ENCODE data around the gene S100A11. TPM values are rescaled to one million over a fixed set of nuclear protein-coding genes. Genes with fewer than 3 reads are reported as not detected.

The S100A11 gene
- total RNA-seq, 4 donors from 2014 or later = 394 to 516 (median 448) TPM

- 88 to 90% methylated on average over 2 of the region's 2 CpGs for WGBS, 2 donors
- no peak overlapping the region for H3K4me3 ChIP-seq (ENCODE audit: low read depth, poor library complexity, severe bottlenecking)
- no peak for DNase-seq (ENCODE audit: low spot score in 2 of 2)
- no peak for TF ChIP-seq POLR2A (IDR thresholded peaks at IDR 0.05)
- TF ChIP-seq, protein P1, sequence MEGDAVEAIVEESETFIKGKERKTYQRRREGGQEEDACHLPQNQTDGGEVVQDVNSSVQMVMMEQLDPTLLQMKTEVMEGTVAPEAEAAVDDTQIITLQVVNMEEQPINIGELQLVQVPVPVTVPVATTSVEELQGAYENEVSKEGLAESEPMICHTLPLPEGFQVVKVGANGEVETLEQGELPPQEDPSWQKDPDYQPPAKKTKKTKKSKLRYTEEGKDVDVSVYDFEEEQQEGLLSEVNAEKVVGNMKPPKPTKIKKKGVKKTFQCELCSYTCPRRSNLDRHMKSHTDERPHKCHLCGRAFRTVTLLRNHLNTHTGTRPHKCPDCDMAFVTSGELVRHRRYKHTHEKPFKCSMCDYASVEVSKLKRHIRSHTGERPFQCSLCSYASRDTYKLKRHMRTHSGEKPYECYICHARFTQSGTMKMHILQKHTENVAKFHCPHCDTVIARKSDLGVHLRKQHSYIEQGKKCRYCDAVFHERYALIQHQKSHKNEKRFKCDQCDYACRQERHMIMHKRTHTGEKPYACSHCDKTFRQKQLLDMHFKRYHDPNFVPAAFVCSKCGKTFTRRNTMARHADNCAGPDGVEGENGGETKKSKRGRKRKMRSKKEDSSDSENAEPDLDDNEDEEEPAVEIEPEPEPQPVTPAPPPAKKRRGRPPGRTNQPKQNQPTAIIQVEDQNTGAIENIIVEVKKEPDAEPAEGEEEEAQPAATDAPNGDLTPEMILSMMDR (IDR thresholded peaks at IDR 0.05) = no peak
- intact Hi-C loops (cut with DNase I; ENCODE audit: low total_unique reads) = no loop called here
Measured at GRCh38 chr1:151985270-151985669, 51.5 kb downstream of the S100A11 start.

- intact Hi-C loops (cut with DNase I; ENCODE audit: low total_unique reads) = no loop called here
- no peak overlapping the region for H3K4me3 ChIP-seq (ENCODE audit: low read depth, poor library complexity, severe bottlenecking)
- WGBS, 2 donors = 41 to 67% methylated on average over 1 of the region's 1 CpG
- no peak for DNase-seq (ENCODE audit: low spot score in 2 of 2)
- no peak for TF ChIP-seq POLR2A (IDR thresholded peaks at IDR 0.05)
- TF ChIP-seq, protein P1 (IDR thresholded peaks at IDR 0.05) = no peak
Measured at GRCh38 chr1:151984313-151984956, 52.4 kb downstream of the S100A11 start.

Other genes starting within 250 kb of the S100A11 start
- gene TDRKH, start 246.5 kb downstream of the S100A11 start, total RNA-seq = 1 to 10 TPM; 2.1 to 3.0 (median 2.6) TPM
- gene LINGO4, start 231.6 kb downstream of the S100A11 start, total RNA-seq = under 1 TPM in 3 of 4 donors, not detected in 1; 0.17 to 0.36 (median 0.34) TPM
- 10 to 100 TPM; 33.6 to 83.2 (median 58.2) TPM for gene RORC, start 205.2 kb downstream of the S100A11 start, total RNA-seq
- gene C2CD4D, start 197.2 kb downstream of the S100A11 start, total RNA-seq = 1 to 10 TPM; 1.4 to 4.2 (median 2.3) TPM
- gene THEM5, start 183.3 kb downstream of the S100A11 start, total RNA-seq = 100 to 1,000 TPM in 1 of 4 donors, 10 to 100 TPM in 3; 74.4 to 115 (median 88.3) TPM
- gene THEM4, start 127.5 kb downstream of the S100A11 start, total RNA-seq = 10 to 100 TPM in 1 of 4 donors, 1 to 10 TPM in 3; 5.1 to 15.3 (median 7.0) TPM
- gene S100A10, start 43.1 kb downstream of the S100A11 start, total RNA-seq = 100 to 1,000 TPM in 2 of 4 donors, 10 to 100 TPM in 2; 74.8 to 153 (median 102) TPM
- gene TCHHL1, start 52.1 kb upstream of the S100A11 start, total RNA-seq = 1 to 10 TPM in 1 of 4 donors, not detected in 3; 6.6 TPM
- 10 to 100 TPM in 1 of 4 donors, 1 to 10 TPM in 1, under 1 TPM in 2; 0.39 to 29.5 (median 1.2) TPM for gene TCHH, start 78.4 kb upstream of the S100A11 start, total RNA-seq
- 10 to 100 TPM; 17.3 to 30.4 (median 22.1) TPM for gene RPTN, start 122.2 kb upstream of the S100A11 start, total RNA-seq
- gene HRNR, start 187.2 kb upstream of the S100A11 start, total RNA-seq = under 1 TPM in 2 of 4 donors, not detected in 2; 0.03 to 0.04 TPM

All from lower leg skin (tissue), 4 donors.